Left lung (tissue), 10 donors: ENCODE measurements around the gene DIP2B. TPM values are rescaled to one million over a fixed set of nuclear protein-coding genes. Genes with fewer than 3 reads are reported as not detected.
"Not testable (repeated sequence)": the region's sequence is repeated elsewhere in the genome, so short reads cannot be mapped to it uniquely, and the experiment has no call there.

Experiments
- ATAC-seq: fragments of 200-7000 bp; cut with Tn5 transposase; one replicate; pipeline ENCODE4 v1.9.1; 2020; ENCODE audit warnings: moderate library complexity
- DNase-seq, 4 donors: peaks; one replicate each; pipeline ENCODE4 v3.0.0-alpha.2; 2013 to 2020
- H3K27ac ChIP-seq, 2 donors: fragments of 200-600 bp; sonication (generic) in 1 of 2; one replicate each; pipeline versions ENCODE4 v1.5.0 to v1.8.0; 2020 to 2021
- H3K27me3 ChIP-seq, 2 donors: fragments of 200-600 bp; sonication (generic) in 1 of 2; one replicate each; pipeline versions ENCODE4 v1.5.0 to v1.8.0; 2020 to 2021
- H3K36me3 ChIP-seq, 2 donors: fragments of 200-600 bp; sonication (generic) in 1 of 2; one replicate each; pipeline versions ENCODE4 v1.5.0 to v1.8.0; 2020 to 2021
- H3K4me1 ChIP-seq, 2 donors: fragments of 200-600 bp; one replicate each; pipeline ENCODE4 v1.8.0; 2021
- H3K4me3 ChIP-seq, 2 donors: fragments of 200-600 bp; sonication (generic) in 1 of 2; one replicate each; pipeline versions ENCODE4 v1.5.0 to v1.8.0; 2020 to 2021; ENCODE audit warnings: mild to moderate bottlenecking in 1 of 2
- H3K9me3 ChIP-seq, 2 donors: fragments of 200-600 bp; sonication (generic) in 1 of 2; one replicate each; pipeline versions ENCODE4 v1.5.0 to v1.8.0; 2020 to 2021
- intact Hi-C, 2 donors: fragments of 100-400 bp; cut with DNase I; formaldehyde crosslinking; loops; one replicate each; pipeline versions ENCODE4 v1.11.2 to v1.14.2; 2022
- polyA plus RNA-seq, 6 donors: library from polyadenylated mRNA; unstranded; fragments of 120-200 nt; gene quantifications; one replicate each; pipeline ENCODE4 v1.2.1, GENCODE V29; 2013; ENCODE audit not compliant: insufficient read length in 6 of 6
- total RNA-seq, 2 donors: library from RNA; stranded (reverse); fragmentation: NEBNext Ultra II Directional; extraction: Animal tissue kit (Norgen Biotek cat#: 25700); gene quantifications; one replicate each; pipeline ENCODE4 v1.2.1, GENCODE V29; 2021
- TF ChIP-seq, protein P1 (sequence below), 2 donors: fragments of 200-600 bp; sonication (generic) in 1 of 2; IDR thresholded peaks; one replicate each; pipeline versions ENCODE4 v1.5.0 to v1.8.0; 2021; ENCODE audit warnings: antibody characterized with exemption in 2 of 2
- donor health status: DM: no; HTN: yes; CAD: no.
- donor health status: DM: no; HTN: no; CAD: no.

Gene DIP2B
- total and polyA plus RNA-seq, 8 donors, result 26.5 to 38.6 (median 33.8) TPM

GRCh38 chr12:50538182-50538581 is 33.4 kb downstream of the DIP2B start:
- DNase-seq, result no peak
- Histone ChIP-seq H3K27ac (peak overlapping the region in 1 of 2 donors; percentile 55), H3K27me3 (no peaks in the 10 kb centered on the region), H3K4me3 (no peak overlapping the region), H3K4me1 (peaks cover 5 to 57% of the 10 kb centered on the region in 2 donors), H3K9me3 (no peaks in the 10 kb centered on the region), H3K36me3 (no peaks in the 10 kb centered on the region)
- peak; percentile 35 for ATAC-seq
- TF ChIP-seq, protein P1, sequence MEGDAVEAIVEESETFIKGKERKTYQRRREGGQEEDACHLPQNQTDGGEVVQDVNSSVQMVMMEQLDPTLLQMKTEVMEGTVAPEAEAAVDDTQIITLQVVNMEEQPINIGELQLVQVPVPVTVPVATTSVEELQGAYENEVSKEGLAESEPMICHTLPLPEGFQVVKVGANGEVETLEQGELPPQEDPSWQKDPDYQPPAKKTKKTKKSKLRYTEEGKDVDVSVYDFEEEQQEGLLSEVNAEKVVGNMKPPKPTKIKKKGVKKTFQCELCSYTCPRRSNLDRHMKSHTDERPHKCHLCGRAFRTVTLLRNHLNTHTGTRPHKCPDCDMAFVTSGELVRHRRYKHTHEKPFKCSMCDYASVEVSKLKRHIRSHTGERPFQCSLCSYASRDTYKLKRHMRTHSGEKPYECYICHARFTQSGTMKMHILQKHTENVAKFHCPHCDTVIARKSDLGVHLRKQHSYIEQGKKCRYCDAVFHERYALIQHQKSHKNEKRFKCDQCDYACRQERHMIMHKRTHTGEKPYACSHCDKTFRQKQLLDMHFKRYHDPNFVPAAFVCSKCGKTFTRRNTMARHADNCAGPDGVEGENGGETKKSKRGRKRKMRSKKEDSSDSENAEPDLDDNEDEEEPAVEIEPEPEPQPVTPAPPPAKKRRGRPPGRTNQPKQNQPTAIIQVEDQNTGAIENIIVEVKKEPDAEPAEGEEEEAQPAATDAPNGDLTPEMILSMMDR (IDR thresholded peaks at IDR 0.05), result no peak
- intact Hi-C loops, result no loop called here

GRCh38 chr12:50541139-50541538 is 36.4 kb downstream of the DIP2B start:
- Histone ChIP-seq H3K4me1 (peaks cover 5 to 40% of the 10 kb centered on the region in 2 donors), H3K9me3 (no peaks in the 10 kb centered on the region), H3K4me3 (no peak overlapping the region), H3K36me3 (no peaks in the 10 kb centered on the region), H3K27ac (no peak overlapping the region), H3K27me3 (no peaks in the 10 kb centered on the region)
- ATAC-seq, result no peak
- TF ChIP-seq, protein P1 (IDR thresholded peaks at IDR 0.05), result no peak
- intact Hi-C loops, result no loop called here
- no peak for DNase-seq

DNA sequence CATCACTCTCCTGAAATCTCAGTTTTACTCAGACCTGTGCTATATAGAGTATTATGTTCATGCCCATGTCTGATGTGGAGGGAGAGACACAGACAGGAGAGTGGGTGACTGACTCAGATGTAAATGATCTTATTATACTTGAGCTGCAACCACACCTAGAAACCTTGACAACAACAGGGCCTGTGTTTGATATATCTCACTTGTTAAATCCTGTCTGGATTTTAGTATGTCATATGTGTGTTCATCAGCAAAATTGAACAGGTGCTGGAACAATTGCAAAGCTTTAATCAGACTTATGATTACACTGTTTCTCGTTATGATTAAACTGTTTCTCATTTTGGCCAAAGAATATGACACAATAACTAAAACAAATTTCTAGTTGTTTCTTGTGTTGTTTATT is 37.7 kb downstream of the DIP2B start:
- H3K9me3 ChIP-seq, result no peaks in the 10 kb centered on the region
- no peak overlapping the region for H3K4me3 ChIP-seq
- peaks cover 5 to 40% of the 10 kb centered on the region in 2 donors for H3K4me1 ChIP-seq
- TF ChIP-seq, protein P1 (IDR thresholded peaks at IDR 0.05), result no peak
- intact Hi-C loops, result no loop called here
- no peaks in the 10 kb centered on the region for H3K27me3 ChIP-seq
- peak overlapping the region in 1 of 2 donors; percentile 48 for H3K27ac ChIP-seq
- H3K36me3 ChIP-seq, result no peaks in the 10 kb centered on the region
- no peak for DNase-seq
- peak; percentile 79 for ATAC-seq

- H3K27me3 ChIP-seq, H3K9me3 ChIP-seq, ATAC-seq, H3K4me3 ChIP-seq, H3K36me3 ChIP-seq, DNase-seq, intact Hi-C loops, H3K27ac ChIP-seq: not testable (repeated sequence)
- peaks cover 5 to 33% of the 10 kb centered on the region in 2 donors for H3K4me1 ChIP-seq
Observed at GRCh38 chr12:50543188-50543587, 38.4 kb downstream of the DIP2B start.

DNA sequence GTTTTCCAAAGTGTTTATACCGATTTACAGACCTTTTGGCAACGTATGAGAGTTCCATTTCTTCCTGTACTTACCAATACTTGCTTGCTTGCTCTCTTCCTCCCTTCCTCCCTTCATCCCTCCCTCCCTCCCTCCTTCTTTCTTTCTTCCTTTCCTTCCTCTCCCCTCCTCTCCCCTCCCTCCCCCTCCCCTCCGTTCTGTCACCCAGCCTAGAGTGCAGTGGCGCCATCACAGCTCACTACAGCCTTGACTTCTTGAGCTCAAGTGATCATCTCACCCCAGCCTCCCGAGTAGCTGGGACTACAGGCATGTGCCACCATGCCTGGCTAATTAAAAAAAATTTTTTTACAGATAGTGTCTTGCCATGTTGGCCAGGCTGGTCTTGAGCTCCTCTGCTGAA is 40.4 kb downstream of the DIP2B start:
- H3K4me3 ChIP-seq, result no peak overlapping the region
- intact Hi-C loops, result no loop called here
- TF ChIP-seq, protein P1 (IDR thresholded peaks at IDR 0.05), result no peak
- H3K9me3 ChIP-seq, result no peaks in the 10 kb centered on the region
- H3K4me1 ChIP-seq, result peaks cover 7 to 32% of the 10 kb centered on the region in 2 donors
- H3K27me3 ChIP-seq, result no peaks in the 10 kb centered on the region
- DNase-seq, result no peak
- H3K27ac ChIP-seq, result no peak overlapping the region
- no peak for ATAC-seq
- H3K36me3 ChIP-seq, result no peaks in the 10 kb centered on the region

DNA sequence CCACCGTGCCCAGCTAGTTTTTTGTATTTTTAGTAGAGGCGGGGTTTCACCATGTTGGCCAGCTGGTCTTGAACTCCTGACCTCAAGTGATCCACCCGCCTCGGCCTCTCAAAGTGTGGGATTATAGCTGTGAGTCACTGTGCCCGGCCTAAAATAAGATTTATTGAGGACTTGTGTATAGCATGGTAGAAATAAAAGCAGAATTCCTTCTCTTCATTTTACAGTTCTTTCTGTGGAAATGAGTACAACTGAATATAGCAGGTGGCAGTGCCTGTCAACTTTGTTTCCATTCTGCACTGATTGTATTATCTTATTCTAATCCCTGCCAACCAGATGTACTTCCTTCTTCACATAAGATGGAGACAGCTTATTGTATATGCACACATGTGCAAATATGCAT is 41.0 kb downstream of the DIP2B start:
- no peak for DNase-seq
- H3K27me3 ChIP-seq, result no peaks in the 10 kb centered on the region
- TF ChIP-seq, protein P1 (IDR thresholded peaks at IDR 0.05), result no peak
- peaks cover 13 to 37% of the 10 kb centered on the region in 2 donors for H3K4me1 ChIP-seq
- intact Hi-C loops, result no loop called here
- no peaks in the 10 kb centered on the region for H3K9me3 ChIP-seq
- H3K36me3 ChIP-seq, result no peaks in the 10 kb centered on the region
- ATAC-seq, result no peak
- H3K4me3 ChIP-seq, result no peak overlapping the region
- H3K27ac ChIP-seq, result no peak overlapping the region
